Neural progenitor cell (in vitro differentiated cells): ENCODE results near the gene ANO10. TPM values are rescaled to one million over a fixed set of nuclear protein-coding genes. Genes with fewer than 3 reads are reported as not detected.

Experiments
- DNase-seq: peaks from one replicate; pipeline ENCODE4 v3.0.0-alpha.2; 2016; ENCODE audit warnings: low spot score
- H2AFZ ChIP-seq: fragments of 200-600 bp; sonication (generic); replicated peaks from 2 replicates; pipeline ENCODE4 v1.6.1; 2016; ENCODE audit warnings: antibody characterized with exemption
- H3F3A ChIP-seq: fragments of 200-600 bp; sonication (generic); 2 replicates; pipeline ENCODE4 v1.6.1; 2016; ENCODE audit warnings: antibody characterized with exemption, low read depth
- H3K27ac ChIP-seq: fragments of 200-600 bp; sonication (generic); 2 replicates; pipeline ENCODE4 v1.5.1; 2016; ENCODE audit warnings: mild to moderate bottlenecking
- H3K27me3 ChIP-seq: fragments of 200-600 bp; sonication (generic); 2 replicates; pipeline ENCODE4 v1.6.1; 2016; ENCODE audit warnings: mild to moderate bottlenecking, moderate library complexity
- H3K36me3 ChIP-seq: fragments of 200-600 bp; sonication (generic); 2 replicates; pipeline ENCODE4 v1.5.1; 2016
- H3K4me1 ChIP-seq: fragments of 200-600 bp; sonication (generic); 2 replicates; pipeline ENCODE4 v1.6.1; 2016; ENCODE audit warnings: mixed run types
- H3K4me2 ChIP-seq: fragments of 200-600 bp; sonication (generic); 2 replicates; pipeline ENCODE4 v1.6.1; 2016
- H3K4me3 ChIP-seq: fragments of 200-600 bp; sonication (generic); 2 replicates; pipeline ENCODE4 v1.5.1; 2016
- H3K79me2 ChIP-seq: fragments of 200-600 bp; sonication (generic); 2 replicates; pipeline ENCODE4 v1.6.1; 2016; ENCODE audit warnings: low read depth
- H3K9ac ChIP-seq: fragments of 200-600 bp; sonication (generic); 2 replicates; pipeline ENCODE4 v1.6.1; 2016
- H3K9me3 ChIP-seq: fragments of 200-600 bp; sonication (generic); 2 replicates; pipeline ENCODE4 v1.5.1; 2016; ENCODE audit warnings: low read depth
- H4K20me1 ChIP-seq: fragments of 200-600 bp; sonication (generic); 2 replicates; pipeline ENCODE4 v1.6.1; 2016; ENCODE audit warnings: low read depth
- H3K27ac Mint-ChIP-seq: 3 replicates; pipeline ENCODE4 v1.8.0; 2021; ENCODE audit warnings: mixed read lengths
- H3K27me3 Mint-ChIP-seq: 2 replicates; pipeline ENCODE4 v1.8.0; 2022; ENCODE audit warnings: low read depth, mild to moderate bottlenecking, inconsistent platforms, moderate library complexity, mixed read lengths; ENCODE audit not compliant: insufficient read depth
- H3K36me3 Mint-ChIP-seq: 3 replicates; pipeline ENCODE4 v1.8.0; 2021; ENCODE audit warnings: mixed read lengths
- H3K4me1 Mint-ChIP-seq: 3 replicates; pipeline ENCODE4 v1.8.0; 2021; ENCODE audit warnings: mixed read lengths
- H3K4me3 Mint-ChIP-seq: 3 replicates; pipeline ENCODE4 v1.8.0; 2021; ENCODE audit warnings: mild to moderate bottlenecking, moderate library complexity, mixed read lengths
- H3K9me3 Mint-ChIP-seq: 3 replicates; pipeline ENCODE4 v1.8.0; 2020; ENCODE audit warnings: mixed read lengths
- EZH2 ChIP-seq: fragments of 200-600 bp; sonication (generic); IDR thresholded peaks from 2 replicates; pipeline ENCODE4 v1.6.1; 2017; ENCODE audit warnings: antibody characterized with exemption, mild to moderate bottlenecking, moderate library complexity
- EZH2phosphoT487 ChIP-seq: fragments of 200-600 bp; sonication (generic); IDR thresholded peaks from 2 replicates; pipeline ENCODE4 v1.6.1; 2017; ENCODE audit warnings: antibody characterized with exemption
- total RNA-seq: library from RNA; depleted of rRNA; stranded (reverse); fragments of >200 nt; gene quantifications from 2 replicates; pipeline ENCODE4 v1.2.3, GENCODE V29; 2015; ENCODE audit warnings: low replicate concordance
- TF ChIP-seq, protein P1 (sequence below): fragments of 200-600 bp; sonication (generic); IDR thresholded peaks from 2 replicates; pipeline ENCODE4 v1.5.1; 2017; ENCODE audit warnings: antibody characterized with exemption, mild to moderate bottlenecking

ANO10 gene
- total RNA-seq, 1 donor from 2014 or later, result 44.4 TPM

GRCh38 chr3:43394041-43394554, 227.7 kb downstream of the ANO10 start:
- Mint-ChIP-seq H3K9me3 (no peaks in the 10 kb centered on the region), H3K27ac (no peak overlapping the region), H3K4me3 (no peak overlapping the region), H3K36me3 (no peaks in the 10 kb centered on the region), H3K27me3 (peaks cover 2% of the 10 kb centered on the region), H3K4me1 (peaks cover 3% of the 10 kb centered on the region)
- Histone ChIP-seq H3K9me3 (no peaks in the 10 kb centered on the region), H3K79me2 (no peaks in the 10 kb centered on the region), H2AFZ (no peak overlapping the region), H3K4me3 (no peak overlapping the region), H3K36me3 (no peaks in the 10 kb centered on the region), H3K4me2 (no peak overlapping the region), H3K9ac (no peak overlapping the region), H4K20me1 (no peaks in the 10 kb centered on the region), H3F3A (no peaks in the 10 kb centered on the region), H3K27ac (no peak overlapping the region), H3K27me3 (no peaks in the 10 kb centered on the region), H3K4me1 (no peaks in the 10 kb centered on the region)
- TF ChIP-seq EZH2phosphoT487, result no peak
- TF ChIP-seq, protein P1, sequence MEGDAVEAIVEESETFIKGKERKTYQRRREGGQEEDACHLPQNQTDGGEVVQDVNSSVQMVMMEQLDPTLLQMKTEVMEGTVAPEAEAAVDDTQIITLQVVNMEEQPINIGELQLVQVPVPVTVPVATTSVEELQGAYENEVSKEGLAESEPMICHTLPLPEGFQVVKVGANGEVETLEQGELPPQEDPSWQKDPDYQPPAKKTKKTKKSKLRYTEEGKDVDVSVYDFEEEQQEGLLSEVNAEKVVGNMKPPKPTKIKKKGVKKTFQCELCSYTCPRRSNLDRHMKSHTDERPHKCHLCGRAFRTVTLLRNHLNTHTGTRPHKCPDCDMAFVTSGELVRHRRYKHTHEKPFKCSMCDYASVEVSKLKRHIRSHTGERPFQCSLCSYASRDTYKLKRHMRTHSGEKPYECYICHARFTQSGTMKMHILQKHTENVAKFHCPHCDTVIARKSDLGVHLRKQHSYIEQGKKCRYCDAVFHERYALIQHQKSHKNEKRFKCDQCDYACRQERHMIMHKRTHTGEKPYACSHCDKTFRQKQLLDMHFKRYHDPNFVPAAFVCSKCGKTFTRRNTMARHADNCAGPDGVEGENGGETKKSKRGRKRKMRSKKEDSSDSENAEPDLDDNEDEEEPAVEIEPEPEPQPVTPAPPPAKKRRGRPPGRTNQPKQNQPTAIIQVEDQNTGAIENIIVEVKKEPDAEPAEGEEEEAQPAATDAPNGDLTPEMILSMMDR, result no peak
- TF ChIP-seq EZH2, result no peak
- no peak for DNase-seq

GRCh38 chr3:43391621-43392020, 230.2 kb downstream of the ANO10 start:
- no peak overlapping the region for H3K27ac Mint-ChIP-seq
- no peaks in the 10 kb centered on the region for H3F3A ChIP-seq

GRCh38 chr3:43390255-43390588, 231.6 kb downstream of the ANO10 start:
- Histone ChIP-seq H4K20me1 (no peaks in the 10 kb centered on the region), H3K27me3 (no peaks in the 10 kb centered on the region), H3K4me3 (no peak overlapping the region), H3K4me1 (no peaks in the 10 kb centered on the region), H3K27ac (no peak overlapping the region), H3K36me3 (no peaks in the 10 kb centered on the region), H3K79me2 (no peaks in the 10 kb centered on the region), H3K9ac (no peak overlapping the region), H3K4me2 (no peak overlapping the region), H3F3A (no peaks in the 10 kb centered on the region), H3K9me3 (no peaks in the 10 kb centered on the region), H2AFZ (no peak overlapping the region)
- Mint-ChIP-seq H3K4me3 (no peak overlapping the region), H3K27me3 (peaks cover 4% of the 10 kb centered on the region), H3K27ac (no peak overlapping the region), H3K9me3 (no peaks in the 10 kb centered on the region), H3K36me3 (no peaks in the 10 kb centered on the region), H3K4me1 (peaks cover 3% of the 10 kb centered on the region)
- DNase-seq, result no peak
- TF ChIP-seq EZH2phosphoT487, result no peak
- TF ChIP-seq, protein P1, result no peak
- no peak for TF ChIP-seq EZH2

More at GRCh38 chr3:43391621-43392020, 230.2 kb downstream of the ANO10 start:
- no peaks in the 10 kb centered on the region for H3K79me2 ChIP-seq
- H3K27me3 Mint-ChIP-seq, result peaks cover 2% of the 10 kb centered on the region
- no peak overlapping the region for H3K9ac ChIP-seq
- H2AFZ ChIP-seq, result no peak overlapping the region
- H3K4me3 ChIP-seq, result no peak overlapping the region
- H3K4me3 Mint-ChIP-seq, result no peak overlapping the region
- no peak overlapping the region for H3K4me2 ChIP-seq
- no peaks in the 10 kb centered on the region for H3K4me1 ChIP-seq
- no peaks in the 10 kb centered on the region for H4K20me1 ChIP-seq
- DNase-seq, result no peak
- no peaks in the 10 kb centered on the region for H3K9me3 ChIP-seq
- H3K36me3 Mint-ChIP-seq, result no peaks in the 10 kb centered on the region
- H3K27ac ChIP-seq, result no peak overlapping the region
- TF ChIP-seq EZH2phosphoT487 (no peak), EZH2 (no peak)
- TF ChIP-seq, protein P1, result no peak
- no peaks in the 10 kb centered on the region for H3K27me3 ChIP-seq
- H3K36me3 ChIP-seq, result no peaks in the 10 kb centered on the region
- H3K4me1 Mint-ChIP-seq, result peaks cover 3% of the 10 kb centered on the region
- H3K9me3 Mint-ChIP-seq, result no peaks in the 10 kb centered on the region
